Measurements from ENCODE around the gene KLHL7.
"Not testable (repeated sequence)": the region's sequence is repeated elsewhere in the genome, so short reads cannot be mapped to it uniquely, and the experiment has no call there.

The KLHL7 gene

GRCh38 chr7:23175938-23176337, 70.4 kb downstream of the KLHL7 start:
- no peak for DNase-seq (ENCODE audit: low read depth in 2 of 2)

- peak; percentile 92 to 93 for DNase-seq (ENCODE audit: low read depth in 2 of 2)
Observed at GRCh38 chr7:23181684-23182553, 76.3 kb downstream of the KLHL7 start, which contains the start of gene NUP42. Gene NUP42, plus strand, starts transcription at chr7:23182048. Its CDS starts 38 bp downstream, at chr7:23182086.

GRCh38 chr7:23183279-23184012, 77.9 kb downstream of the KLHL7 start:
- no peak for DNase-seq (ENCODE audit: low read depth in 2 of 2)

- DNase-seq (ENCODE audit: low read depth in 2 of 2), result no peak
Observed at GRCh38 chr7:23184291-23184690, 78.7 kb downstream of the KLHL7 start.

GRCh38 chr7:23184709-23185359, 79.2 kb downstream of the KLHL7 start:
- no peak for DNase-seq (ENCODE audit: low read depth in 2 of 2)

- no peak for DNase-seq (ENCODE audit: low read depth in 2 of 2)
Observed at GRCh38 chr7:23185980-23186379, 80.4 kb downstream of the KLHL7 start.

- DNase-seq (ENCODE audit: low read depth in 2 of 2), result no peak
Observed at GRCh38 chr7:23191022-23191421, 85.4 kb downstream of the KLHL7 start.

GRCh38 chr7:23193650-23194227, 88.2 kb downstream of the KLHL7 start:
- not testable (repeated sequence) for DNase-seq (ENCODE audit: low read depth in 2 of 2)

- DNase-seq (ENCODE audit: low read depth in 2 of 2), result no peak
Observed at GRCh38 chr7:23196306-23196705, 90.7 kb downstream of the KLHL7 start.

- DNase-seq (ENCODE audit: low read depth in 2 of 2), result not testable (repeated sequence)
Observed at GRCh38 chr7:23197745-23198144, 92.2 kb downstream of the KLHL7 start.

- DNase-seq (ENCODE audit: low read depth in 2 of 2), result no peak
Observed at GRCh38 chr7:23200331-23200730, 94.7 kb downstream of the KLHL7 start.

GRCh38 chr7:23204241-23204640, 98.7 kb downstream of the KLHL7 start:
- DNase-seq (ENCODE audit: low read depth in 2 of 2), result no peak

- DNase-seq (ENCODE audit: low read depth in 2 of 2), result no peak
Observed at GRCh38 chr7:23205577-23205908, 100.0 kb downstream of the KLHL7 start.

GRCh38 chr7:23205909-23206767, 100.6 kb downstream of the KLHL7 start:
- DNase-seq (ENCODE audit: low read depth in 2 of 2), result no peak

- DNase-seq (ENCODE audit: low read depth in 2 of 2), result no peak
Observed at GRCh38 chr7:23207021-23207420, 101.4 kb downstream of the KLHL7 start.

- DNase-seq (ENCODE audit: low read depth in 2 of 2), result no peak
Observed at GRCh38 chr7:23207884-23208283, 102.3 kb downstream of the KLHL7 start.

GRCh38 chr7:23208316-23208715, 102.7 kb downstream of the KLHL7 start:
- no peak for DNase-seq (ENCODE audit: low read depth in 2 of 2)

GRCh38 chr7:23210506-23210905, 104.9 kb downstream of the KLHL7 start:
- DNase-seq (ENCODE audit: low read depth in 2 of 2), result no peak

- DNase-seq (ENCODE audit: low read depth in 2 of 2), result no peak
Observed at GRCh38 chr7:23211589-23211988, 106.0 kb downstream of the KLHL7 start.

- no peak for DNase-seq (ENCODE audit: low read depth in 2 of 2)
Observed at GRCh38 chr7:23212395-23212794, 106.8 kb downstream of the KLHL7 start.

GRCh38 chr7:23212841-23213240, 107.3 kb downstream of the KLHL7 start:
- DNase-seq (ENCODE audit: low read depth in 2 of 2), result no peak

Data from activated CD8-positive, alpha-beta memory T cell treated with anti-CD3 and anti-CD28 coated beads for 4 hours (primary cell).